IMR-90 (cell line): ENCODE measurements around the gene C14orf180.

Experiments used
- CEBPB ChIP-seq: IDR thresholded peaks from 2 replicates; pipeline ENCODE4 v1.6.1; 2012; ENCODE audit warnings: low read depth, low read length, improper control_type of control experiment
- CHD1 ChIP-seq: IDR thresholded peaks from 2 replicates; pipeline ENCODE4 v1.6.1; 2012; ENCODE audit warnings: low read depth, low read length, improper control_type of control experiment
- CTCF ChIP-seq: conservative IDR thresholded peaks from 2 replicates; pipeline ENCODE4 v1.5.1; 2012; ENCODE audit warnings: mild to moderate bottlenecking, low read depth, low read length, improper control_type of control experiment
- ELK1 ChIP-seq: fragments of 150-350 bp; IDR thresholded peaks from 2 replicates; pipeline ENCODE4 v1.6.1; 2016; ENCODE audit warnings: low read depth, mild to moderate bottlenecking, low read length, moderate library complexity, borderline replicate concordance
- MAFK ChIP-seq: IDR thresholded peaks from 2 replicates; pipeline ENCODE4 v1.6.1; 2012; ENCODE audit warnings: low read depth, low read length, improper control_type of control experiment
- MAZ ChIP-seq: IDR thresholded peaks from 2 replicates; pipeline ENCODE4 v1.6.1; 2012; ENCODE audit warnings: low read depth, mild to moderate bottlenecking, low read length, improper control_type of control experiment, moderate library complexity, borderline replicate concordance
- MXI1 ChIP-seq: IDR thresholded peaks from 2 replicates; pipeline ENCODE4 v1.6.1; 2012; ENCODE audit warnings: low read depth, mild to moderate bottlenecking, low read length, moderate library complexity, borderline replicate concordance
- POLR2A ChIP-seq: IDR thresholded peaks from 2 replicates; pipeline ENCODE4 v1.6.1; 2012; ENCODE audit warnings: mild to moderate bottlenecking, low read depth, low read length
- RAD21 ChIP-seq: IDR thresholded peaks from 2 replicates; pipeline ENCODE4 v1.6.1; 2012; ENCODE audit warnings: low read length, improper control_type of control experiment
- RCOR1 ChIP-seq: IDR thresholded peaks from 2 replicates; pipeline ENCODE4 v1.6.1; 2012; ENCODE audit warnings: mild to moderate bottlenecking, low read length, improper control_type of control experiment; ENCODE audit not compliant: insufficient replicate concordance

DNA sequence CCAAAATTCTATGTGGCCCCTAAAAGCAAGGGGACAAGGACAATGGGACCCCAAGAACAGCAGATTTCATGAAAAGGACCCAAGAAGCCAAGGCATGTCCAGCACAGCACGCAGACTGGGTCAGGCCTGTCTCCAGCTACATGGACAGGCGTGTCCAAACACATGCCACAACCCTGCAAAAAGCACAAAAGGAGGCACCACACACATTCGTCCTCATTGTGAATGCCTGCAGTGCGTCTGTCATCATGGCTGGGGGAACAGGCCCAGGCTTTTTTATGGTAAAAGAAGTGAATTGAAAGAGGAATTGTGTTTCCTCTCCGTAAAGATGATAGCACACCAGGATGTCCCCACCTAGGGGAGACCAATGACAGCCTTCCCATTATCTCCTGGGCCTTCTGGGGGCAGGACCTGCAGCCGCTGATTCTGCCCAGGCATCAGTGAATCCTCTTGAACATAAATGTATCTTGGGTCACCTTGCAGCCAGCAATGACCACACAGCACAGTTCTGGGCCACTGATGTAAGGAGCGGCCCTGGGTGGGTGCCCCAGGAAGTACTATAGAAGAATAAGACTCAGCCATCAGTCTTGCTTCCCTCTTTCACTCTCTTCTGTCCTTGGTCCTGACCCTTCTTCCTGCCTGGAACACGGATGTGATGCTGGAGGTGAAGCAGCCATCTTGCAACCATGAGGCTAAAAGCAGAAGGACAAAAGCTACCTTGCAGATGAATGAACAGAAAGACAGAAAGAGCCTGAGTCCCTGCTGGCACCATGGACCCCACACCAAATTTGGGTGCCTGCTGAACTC, 29.8 kb upstream of the C14orf180 start:
- no peak for TF ChIP-seq CTCF
- no peak for TF ChIP-seq POLR2A
- no peak for TF ChIP-seq ELK1
- TF ChIP-seq MAZ: no peak
- no peak for TF ChIP-seq MAFK
- TF ChIP-seq RCOR1: no peak
- TF ChIP-seq CHD1: no peak
- no peak for TF ChIP-seq RAD21
- no peak for TF ChIP-seq CEBPB
- no peak for TF ChIP-seq MXI1
